GM10248 (cell line): ENCODE results near the gene DNAI7.

ENCODE experiments used
- CTCF ChIA-PET: fragments of 300-600 bp; sonication (Branson Sonifier 250); formaldehyde crosslinking; extraction: SDS; loops from one replicate; lab custom pipeline; 2021; ENCODE audit warnings: antibody characterized with exemption; lab: Yijun Ruan, JAX
- POLR2A ChIA-PET: fragments of 350-650 bp; sonication (Branson Sonifier 250); formaldehyde crosslinking; extraction: SDS; loops from one replicate; lab custom pipeline; 2020; ENCODE audit warnings: antibody characterized with exemption; lab: Yijun Ruan, JAX
- DNase-seq: peaks from one replicate; pipeline ENCODE4 v3.0.0; 2012; ENCODE audit errors: extremely low spot score
- TF ChIP-seq, protein P1 (sequence below): IDR thresholded peaks from 2 replicates; pipeline ENCODE4 v1.5.1; 2012; ENCODE audit warnings: mild to moderate bottlenecking, low read depth; ENCODE audit errors: extremely low read depth, missing control alignments, control extremely low read depth

Gene DNAI7

DNA sequence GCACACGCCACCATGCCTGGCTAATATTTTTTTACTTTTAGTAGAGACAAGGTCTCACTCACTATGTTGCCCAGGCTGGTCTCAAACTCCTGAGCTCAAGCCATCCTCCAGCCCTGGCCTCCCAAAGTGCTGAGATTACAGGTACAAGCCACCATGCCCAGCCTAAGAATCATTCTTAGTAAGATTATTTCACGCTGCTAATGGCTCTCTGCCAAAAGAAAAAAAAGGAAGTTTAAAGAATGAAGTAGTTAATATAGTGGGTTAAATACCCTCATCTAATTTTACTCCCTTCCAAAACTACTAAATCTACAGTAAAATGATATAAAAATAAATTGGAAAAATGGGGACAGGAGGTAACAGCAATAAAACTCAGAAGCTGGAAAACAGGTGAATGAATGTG lies 2.6 kb upstream of the DNAI7 start:
- ChIA-PET POLR2A (no interaction called here), CTCF (interaction anchor here (1.0 to 2.1 kb wide), 6 partner anchors 13 to 215 kb away, joined by 3 to 6 read pairs (median 3); no protein-coding TSS in a partner anchor)

DNA sequence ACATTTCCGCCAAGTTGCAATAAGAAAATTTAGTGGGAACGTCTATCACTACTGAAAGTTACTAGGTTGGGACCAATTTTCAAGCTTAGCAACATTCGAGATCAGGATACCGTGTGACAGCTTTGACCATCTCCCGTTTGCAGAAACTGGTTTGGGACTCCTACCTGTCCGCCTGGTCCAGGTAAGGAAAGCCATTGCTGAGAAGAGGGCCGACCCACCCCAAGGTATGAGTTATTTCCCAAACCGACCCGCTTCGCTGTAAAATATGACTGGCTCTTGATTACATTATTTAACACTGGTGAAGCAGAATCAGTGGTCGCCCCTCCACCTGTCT lies 271 bp downstream of the DNAI7 start:
- TF ChIP-seq, protein P1, sequence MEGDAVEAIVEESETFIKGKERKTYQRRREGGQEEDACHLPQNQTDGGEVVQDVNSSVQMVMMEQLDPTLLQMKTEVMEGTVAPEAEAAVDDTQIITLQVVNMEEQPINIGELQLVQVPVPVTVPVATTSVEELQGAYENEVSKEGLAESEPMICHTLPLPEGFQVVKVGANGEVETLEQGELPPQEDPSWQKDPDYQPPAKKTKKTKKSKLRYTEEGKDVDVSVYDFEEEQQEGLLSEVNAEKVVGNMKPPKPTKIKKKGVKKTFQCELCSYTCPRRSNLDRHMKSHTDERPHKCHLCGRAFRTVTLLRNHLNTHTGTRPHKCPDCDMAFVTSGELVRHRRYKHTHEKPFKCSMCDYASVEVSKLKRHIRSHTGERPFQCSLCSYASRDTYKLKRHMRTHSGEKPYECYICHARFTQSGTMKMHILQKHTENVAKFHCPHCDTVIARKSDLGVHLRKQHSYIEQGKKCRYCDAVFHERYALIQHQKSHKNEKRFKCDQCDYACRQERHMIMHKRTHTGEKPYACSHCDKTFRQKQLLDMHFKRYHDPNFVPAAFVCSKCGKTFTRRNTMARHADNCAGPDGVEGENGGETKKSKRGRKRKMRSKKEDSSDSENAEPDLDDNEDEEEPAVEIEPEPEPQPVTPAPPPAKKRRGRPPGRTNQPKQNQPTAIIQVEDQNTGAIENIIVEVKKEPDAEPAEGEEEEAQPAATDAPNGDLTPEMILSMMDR, result no peak
- ChIA-PET POLR2A (interaction anchor here (0.8 kb wide), 1 partner anchor 56 kb away, joined by 3 read pairs; the partner anchor contains the start of gene KRAS), CTCF (interaction anchor here (0.6 to 1.6 kb wide), 6 partner anchors 9 to 112 kb away, joined by 3 to 5 read pairs (median 4); no protein-coding TSS in a partner anchor)
- no peak for DNase-seq

More for the DNA sequence above, 2.6 kb upstream of the DNAI7 start:
- TF ChIP-seq, protein P1, result no peak
- no peak for DNase-seq

DNA sequence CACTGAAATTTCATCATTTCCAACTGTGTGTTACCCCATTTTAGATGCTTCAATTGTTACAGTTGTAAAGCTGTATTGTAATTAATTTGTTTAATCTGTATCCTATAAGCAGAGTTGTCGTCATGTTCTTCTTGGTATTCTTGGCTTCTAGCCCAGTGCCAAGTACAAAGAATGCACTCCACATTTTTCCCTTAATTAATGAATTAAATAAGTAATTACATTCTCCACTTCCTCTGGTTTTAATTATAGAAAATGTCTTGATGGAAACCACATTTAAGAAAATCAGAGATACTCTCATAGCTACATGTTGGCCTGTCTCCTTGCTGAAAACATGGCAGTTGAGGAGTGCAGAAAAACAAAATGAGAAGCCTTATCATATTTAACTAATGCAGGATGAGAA lies 746 bp downstream of the DNAI7 start:
- TF ChIP-seq, protein P1, result no peak
- no peak for DNase-seq
- POLR2A ChIA-PET, result no interaction called here
- CTCF ChIA-PET, result interaction anchor here (0.6 to 1.6 kb wide), 3 partner anchors 10 to 111 kb away, joined by 3 to 5 read pairs (median 4); no protein-coding TSS in a partner anchor

DNA sequence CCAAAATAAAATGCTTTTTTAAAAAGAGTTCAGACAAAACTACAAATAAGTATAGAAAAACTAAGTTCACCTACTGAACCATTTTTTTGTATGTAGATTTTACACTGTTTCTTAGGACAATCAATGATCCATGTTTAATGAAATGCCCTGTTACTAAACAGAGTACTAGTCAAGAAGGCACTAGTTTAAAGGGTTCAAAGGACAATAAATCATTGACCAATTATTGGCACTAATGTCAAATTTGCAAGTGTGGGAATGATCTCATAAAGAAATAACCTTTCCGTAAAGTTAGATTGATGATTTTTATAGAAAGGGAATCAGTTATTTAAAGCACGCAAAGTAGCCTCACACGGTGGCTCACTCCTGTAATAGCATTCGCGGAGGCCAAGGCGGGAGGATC lies 4.2 kb downstream of the DNAI7 start:
- TF ChIP-seq, protein P1, result no peak
- DNase-seq, result no peak
- ChIA-PET CTCF (no interaction called here), POLR2A (no interaction called here)

DNA sequence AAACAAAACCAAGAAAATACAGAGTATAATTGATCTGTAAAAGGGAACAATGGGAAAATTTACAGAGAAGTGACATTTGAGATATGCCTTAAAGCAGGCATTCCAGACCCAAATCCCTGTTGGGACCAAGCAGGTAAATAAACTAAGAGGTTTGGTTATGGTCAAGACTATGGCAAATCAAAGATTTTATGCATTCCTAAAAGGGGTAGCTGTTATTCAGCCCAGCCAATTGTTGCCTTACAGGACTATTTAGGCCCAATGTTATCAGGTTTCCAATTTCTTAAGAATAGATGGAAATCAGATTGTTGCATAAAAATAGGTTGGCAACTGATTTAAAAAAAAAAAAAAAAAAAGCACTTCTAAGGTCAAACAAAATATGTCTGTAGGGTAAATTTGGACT lies 5.3 kb downstream of the DNAI7 start:
- ChIA-PET POLR2A (no interaction called here), CTCF (no interaction called here)
- no peak for DNase-seq
- TF ChIP-seq, protein P1, result no peak

DNA sequence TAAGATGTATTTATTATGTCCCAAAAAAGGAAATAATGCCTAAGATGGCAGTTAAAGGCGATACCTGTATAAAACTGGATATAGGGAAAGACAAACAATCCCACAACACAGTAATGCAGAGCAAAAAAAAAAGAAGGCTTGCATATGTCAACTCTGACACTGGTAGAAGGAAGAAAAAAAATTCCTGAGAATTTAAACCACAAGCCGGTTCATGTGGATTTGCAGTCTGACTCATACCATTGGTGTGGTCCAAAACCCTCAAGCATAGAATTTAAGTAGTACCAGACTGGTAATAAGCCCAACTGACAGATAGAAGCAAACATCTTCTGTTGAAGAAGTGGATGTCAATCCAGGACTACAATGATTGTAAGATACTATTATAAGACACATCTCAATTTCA lies 7.2 kb downstream of the DNAI7 start:
- POLR2A ChIA-PET, result no interaction called here
- TF ChIP-seq, protein P1, result no peak
- CTCF ChIA-PET, result no interaction called here
- DNase-seq, result no peak
